Upper lobe of right lung (tissue), 1 donor: ENCODE results near the gene ZNF750. TPM values are rescaled to one million over a fixed set of nuclear protein-coding genes. Genes with fewer than 3 reads are reported as not detected.

Source experiments
- ATAC-seq: fragments of 200-7000 bp; cut with Tn5 transposase; one replicate; pipeline ENCODE4 v1.9.1; 2020; ENCODE audit warnings: mild to moderate bottlenecking, moderate library complexity
- DNase-seq: peaks from one replicate; pipeline ENCODE4 v3.0.0-alpha.2; 2020
- H3K27ac ChIP-seq: fragments of 200-600 bp; one replicate; pipeline ENCODE4 v1.8.0; 2022
- H3K27me3 ChIP-seq: fragments of 200-600 bp; one replicate; pipeline ENCODE4 v1.8.0; 2022; ENCODE audit warnings: mild to moderate bottlenecking
- H3K36me3 ChIP-seq: fragments of 200-600 bp; one replicate; pipeline ENCODE4 v1.8.0; 2022
- H3K4me1 ChIP-seq: fragments of 200-600 bp; one replicate; pipeline ENCODE4 v1.8.0; 2022
- H3K4me3 ChIP-seq: fragments of 200-600 bp; one replicate; pipeline ENCODE4 v1.8.0; 2022; ENCODE audit warnings: mild to moderate bottlenecking
- H3K9me3 ChIP-seq: fragments of 200-600 bp; one replicate; pipeline ENCODE4 v1.8.0; 2022
- CTCF ChIP-seq: fragments of 200-600 bp; IDR thresholded peaks from one replicate; pipeline ENCODE4 v1.8.0; 2022; ENCODE audit warnings: antibody characterized with exemption
- intact Hi-C: fragments of 100-400 bp; cut with DNase I; formaldehyde crosslinking; loops from one replicate; pipeline ENCODE4 v1.11.0; 2022
- total RNA-seq: library from RNA; stranded (reverse); fragmentation: NEBNext Ultra II Directional; extraction: Animal tissue kit (Norgen Biotek cat#: 25700); gene quantifications from one replicate; pipeline ENCODE4 v1.2.1, GENCODE V29; 2021
- donor health status: DM: no; HTN: yes; CAD: no; lungs with severe emphysema.

The ZNF750 gene
- total RNA-seq, 1 donor from 2014 or later: 5.6 TPM

- H3K4me3 ChIP-seq: no peak overlapping the region
- H3K27me3 ChIP-seq: no peaks in the 10 kb centered on the region
- no peak overlapping the region for H3K27ac ChIP-seq
- DNase-seq: no peak
- ATAC-seq: no peak
- no peaks in the 10 kb centered on the region for H3K9me3 ChIP-seq
- H3K4me1 ChIP-seq: peaks cover 3% of the 10 kb centered on the region
- intact Hi-C loops: no loop called here
- peaks cover 17% of the 10 kb centered on the region for H3K36me3 ChIP-seq
- TF ChIP-seq CTCF: no peak
Observed at GRCh38 chr17:82808921-82809905, 30.6 kb downstream of the ZNF750 start.

- intact Hi-C loops: no loop called here
Observed at GRCh38 chr17:82808006-82808405, 31.8 kb downstream of the ZNF750 start.

GRCh38 chr17:82807562-82807961 is 32.3 kb downstream of the ZNF750 start:
- ATAC-seq (no peak), DNase-seq (no peak)
- Histone ChIP-seq H3K9me3 (no peaks in the 10 kb centered on the region), H3K27ac (no peak overlapping the region), H3K4me3 (no peak overlapping the region), H3K36me3 (peaks cover 17% of the 10 kb centered on the region), H3K27me3 (no peaks in the 10 kb centered on the region), H3K4me1 (peaks cover 3% of the 10 kb centered on the region)
- TF ChIP-seq CTCF: no peak
- intact Hi-C loops: no loop called here

More at GRCh38 chr17:82808006-82808405, 31.8 kb downstream of the ZNF750 start:
- no peak for ATAC-seq
- H3K4me3 ChIP-seq: no peak overlapping the region
- H3K27ac ChIP-seq: no peak overlapping the region
- no peak for DNase-seq
- no peak for TF ChIP-seq CTCF
- H3K9me3 ChIP-seq: no peaks in the 10 kb centered on the region
- H3K4me1 ChIP-seq: peaks cover 3% of the 10 kb centered on the region
- peaks cover 17% of the 10 kb centered on the region for H3K36me3 ChIP-seq
- H3K27me3 ChIP-seq: no peaks in the 10 kb centered on the region

- Histone ChIP-seq H3K4me3 (no peak overlapping the region), H3K27ac (no peak overlapping the region), H3K27me3 (no peaks in the 10 kb centered on the region), H3K36me3 (peaks cover 17% of the 10 kb centered on the region), H3K4me1 (peaks cover 3% of the 10 kb centered on the region), H3K9me3 (no peaks in the 10 kb centered on the region)
- ATAC-seq (no peak), DNase-seq (no peak)
- intact Hi-C loops: no loop called here
- TF ChIP-seq CTCF: no peak
Observed at GRCh38 chr17:82807101-82807500, 32.7 kb downstream of the ZNF750 start.

- ATAC-seq: no peak
- DNase-seq: no peak
- Histone ChIP-seq H3K9me3 (no peaks in the 10 kb centered on the region), H3K4me3 (no peak overlapping the region), H3K27ac (no peak overlapping the region), H3K36me3 (peaks cover 14% of the 10 kb centered on the region), H3K27me3 (no peaks in the 10 kb centered on the region), H3K4me1 (peaks cover 3% of the 10 kb centered on the region)
- no peak for TF ChIP-seq CTCF
- intact Hi-C loops: no loop called here
Observed at GRCh38 chr17:82806645-82807044, 33.2 kb downstream of the ZNF750 start.
